ENCODE measurements around the gene ALLC. TPM values are rescaled to one million over a fixed set of nuclear protein-coding genes. Genes with fewer than 3 reads are reported as not detected.

ALLC gene
- total RNA-seq, 1 donor from 2014 or later: not detected

- no peak for ATAC-seq
- Histone ChIP-seq H3K4me1 (no peaks in the 10 kb centered on the region), H3K9me3 (no peaks in the 10 kb centered on the region), H3K36me3 (no peaks in the 10 kb centered on the region), H3K4me3 (no peak overlapping the region), H3K27me3 (no peaks in the 10 kb centered on the region), H3K27ac (no peak overlapping the region)
- intact Hi-C loops (cut with DNase I): no loop called here
- TF ChIP-seq, protein P1, sequence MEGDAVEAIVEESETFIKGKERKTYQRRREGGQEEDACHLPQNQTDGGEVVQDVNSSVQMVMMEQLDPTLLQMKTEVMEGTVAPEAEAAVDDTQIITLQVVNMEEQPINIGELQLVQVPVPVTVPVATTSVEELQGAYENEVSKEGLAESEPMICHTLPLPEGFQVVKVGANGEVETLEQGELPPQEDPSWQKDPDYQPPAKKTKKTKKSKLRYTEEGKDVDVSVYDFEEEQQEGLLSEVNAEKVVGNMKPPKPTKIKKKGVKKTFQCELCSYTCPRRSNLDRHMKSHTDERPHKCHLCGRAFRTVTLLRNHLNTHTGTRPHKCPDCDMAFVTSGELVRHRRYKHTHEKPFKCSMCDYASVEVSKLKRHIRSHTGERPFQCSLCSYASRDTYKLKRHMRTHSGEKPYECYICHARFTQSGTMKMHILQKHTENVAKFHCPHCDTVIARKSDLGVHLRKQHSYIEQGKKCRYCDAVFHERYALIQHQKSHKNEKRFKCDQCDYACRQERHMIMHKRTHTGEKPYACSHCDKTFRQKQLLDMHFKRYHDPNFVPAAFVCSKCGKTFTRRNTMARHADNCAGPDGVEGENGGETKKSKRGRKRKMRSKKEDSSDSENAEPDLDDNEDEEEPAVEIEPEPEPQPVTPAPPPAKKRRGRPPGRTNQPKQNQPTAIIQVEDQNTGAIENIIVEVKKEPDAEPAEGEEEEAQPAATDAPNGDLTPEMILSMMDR (IDR thresholded peaks at IDR 0.05): no peak
- DNase-seq: peak; percentile 26
Observed at GRCh38 chr2:3625186-3625585, 32.8 kb upstream of the ALLC start.

DNA sequence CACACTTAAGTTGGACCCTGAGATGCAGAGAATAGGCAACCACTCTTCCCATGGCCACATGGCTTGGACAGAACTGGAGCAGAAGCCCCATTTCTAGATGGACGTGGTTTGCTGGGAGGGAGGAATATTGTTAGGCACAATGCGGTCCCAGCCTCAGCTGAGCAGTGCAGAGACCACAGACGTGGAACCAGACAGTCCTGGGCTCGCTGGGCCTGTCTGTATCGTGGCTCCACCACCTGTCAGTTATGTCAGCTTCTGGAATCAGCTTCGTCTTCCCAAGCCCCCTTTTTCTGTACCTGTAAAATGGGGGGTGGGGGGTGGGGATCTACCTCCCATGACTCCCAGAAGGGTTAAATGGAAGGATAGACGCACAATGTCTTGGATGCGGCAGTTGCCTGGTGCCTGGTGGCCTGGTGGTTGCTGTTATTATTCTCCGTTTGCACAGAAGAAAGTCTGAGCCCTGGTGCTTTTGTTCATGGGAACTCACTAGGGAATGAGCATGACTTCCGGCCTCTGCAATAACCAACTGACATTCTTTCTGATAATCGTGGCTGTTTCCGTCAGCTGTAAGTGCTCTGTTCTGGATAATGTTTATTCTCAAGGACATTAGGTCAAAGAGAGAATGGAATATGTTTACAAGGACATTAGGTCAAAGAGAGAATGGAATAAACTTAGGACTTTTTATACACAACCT is 31.7 kb upstream of the ALLC start:
- H3K27ac ChIP-seq: peak overlapping the region; percentile 71
- H3K4me1 ChIP-seq: peaks cover 1% of the 10 kb centered on the region
- peak; percentile 32 for ATAC-seq

GRCh38 chr2:3626812-3627499 is 31.0 kb upstream of the ALLC start:
- H3K9me3 ChIP-seq: no peaks in the 10 kb centered on the region
- H3K27ac ChIP-seq: peak overlapping the region; percentile 71
- H3K4me3 ChIP-seq: no peak overlapping the region
- DNase-seq (peak; percentile 56), ATAC-seq (peak; percentile 55)
- H3K36me3 ChIP-seq: no peaks in the 10 kb centered on the region
- intact Hi-C loops (cut with DNase I): no loop called here
- H3K27me3 ChIP-seq: no peaks in the 10 kb centered on the region
- peaks cover 3% of the 10 kb centered on the region for H3K4me1 ChIP-seq
- TF ChIP-seq, protein P1 (IDR thresholded peaks at IDR 0.05): peak; percentile 36

More for the DNA sequence above, 31.7 kb upstream of the ALLC start:
- H3K36me3 ChIP-seq: no peaks in the 10 kb centered on the region
- TF ChIP-seq, protein P1 (IDR thresholded peaks at IDR 0.05): no peak
- no peak overlapping the region for H3K4me3 ChIP-seq
- peak; percentile 41 for DNase-seq
- H3K27me3 ChIP-seq: no peaks in the 10 kb centered on the region
- intact Hi-C loops (cut with DNase I): no loop called here
- no peaks in the 10 kb centered on the region for H3K9me3 ChIP-seq

DNA sequence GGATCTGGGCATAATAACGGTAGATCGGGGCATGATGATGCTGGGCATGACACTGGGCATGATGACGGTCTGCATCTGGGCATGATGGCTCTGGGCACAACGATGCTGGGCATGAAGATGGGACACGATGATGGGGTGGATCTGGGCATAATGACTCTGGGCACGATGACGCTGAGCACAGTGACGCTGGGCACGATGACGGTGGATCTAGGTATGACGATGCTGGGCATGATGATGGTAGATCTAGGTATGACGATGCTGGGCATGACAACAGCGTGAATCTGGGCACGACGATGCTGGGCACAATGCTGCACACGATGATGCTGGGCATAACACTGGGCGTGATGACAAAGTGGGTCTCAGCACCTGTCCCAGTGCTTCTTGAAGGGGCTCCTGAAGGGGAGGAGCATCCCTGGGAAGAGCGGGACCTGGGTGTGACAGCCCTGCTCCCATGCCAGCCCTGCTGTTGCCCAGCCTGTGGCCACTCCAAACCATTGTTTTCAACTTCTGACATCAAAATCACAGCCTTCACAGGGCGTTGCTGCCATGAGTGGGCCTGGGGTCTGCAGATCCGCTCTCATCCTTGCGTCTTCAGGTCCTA is 30.4 kb upstream of the ALLC start:
- ATAC-seq (no peak), DNase-seq (peak; percentile 43)
- Histone ChIP-seq H3K4me1 (peaks cover 3% of the 10 kb centered on the region), H3K27ac (no peak overlapping the region), H3K9me3 (no peaks in the 10 kb centered on the region), H3K4me3 (no peak overlapping the region), H3K27me3 (no peaks in the 10 kb centered on the region), H3K36me3 (no peaks in the 10 kb centered on the region)
- TF ChIP-seq, protein P1 (IDR thresholded peaks at IDR 0.05): no peak
- intact Hi-C loops (cut with DNase I): no loop called here

- TF ChIP-seq, protein P1 (IDR thresholded peaks at IDR 0.05): no peak
- intact Hi-C loops (cut with DNase I): no loop called here
- Histone ChIP-seq H3K27me3 (no peaks in the 10 kb centered on the region), H3K36me3 (no peaks in the 10 kb centered on the region), H3K4me3 (no peak overlapping the region), H3K27ac (no peak overlapping the region), H3K4me1 (peaks cover 3% of the 10 kb centered on the region), H3K9me3 (no peaks in the 10 kb centered on the region)
- DNase-seq (peak; percentile 48), ATAC-seq (no peak)
Observed at GRCh38 chr2:3628241-3628679, 29.7 kb upstream of the ALLC start.

Measured in upper lobe of right lung (tissue), 1 donor.